GM12878 (cell line): Measurements from ENCODE around the gene COX18. TPM values are rescaled to one million over a fixed set of nuclear protein-coding genes. Genes with fewer than 3 reads are reported as not detected.

Experiments used
- BCL11A ChIP-seq: IDR thresholded peaks from 2 replicates; pipeline ENCODE4 v1.6.1; 2011; ENCODE audit warnings: low read depth, low read length
- BCLAF1 ChIP-seq: fragments of 450-650 bp; IDR thresholded peaks from 2 replicates; pipeline ENCODE4 v1.6.1; 2017; ENCODE audit warnings: antibody characterized with exemption, mild to moderate bottlenecking, moderate library complexity
- CREM ChIP-seq: IDR thresholded peaks from 2 replicates; pipeline ENCODE4 v1.6.1; 2014; ENCODE audit warnings: antibody characterized with exemption, low read depth
- E2F8 ChIP-seq: fragments of 450-650 bp; IDR thresholded peaks from 2 replicates; pipeline ENCODE4 v1.6.1; 2018; ENCODE audit warnings: mild to moderate bottlenecking, low read depth, moderate library complexity; ENCODE audit not compliant: partially characterized antibody
- ELK1 ChIP-seq: IDR thresholded peaks from 2 replicates; pipeline ENCODE4 v1.6.1; 2012; ENCODE audit warnings: low read depth, low read length, improper control_type of control experiment
- HDAC6 ChIP-seq: fragments of 200-600 bp; sonication (generic); IDR thresholded peaks from one replicate; pipeline ENCODE4 v1.8.0; 2017; ENCODE audit warnings: antibody characterized with exemption; ENCODE audit not compliant: unreplicated experiment
- HDGF ChIP-seq: fragments of 450-650 bp; IDR thresholded peaks from 2 replicates; pipeline ENCODE4 v1.6.1; 2016; ENCODE audit warnings: antibody characterized with exemption
- IKZF1 ChIP-seq: fragments of 450-650 bp; conservative IDR thresholded peaks from 2 replicates; pipeline ENCODE4 v1.6.1; 2017; ENCODE audit warnings: antibody characterized with exemption, mild to moderate bottlenecking
- IRF4 ChIP-seq: IDR thresholded peaks from 2 replicates; pipeline ENCODE4 v1.6.1; 2011; ENCODE audit warnings: low read depth, low read length
- MEF2A ChIP-seq: IDR thresholded peaks from 2 replicates; pipeline ENCODE4 v1.6.1; 2011; ENCODE audit warnings: low read depth, mild to moderate bottlenecking, low read length, moderate library complexity; ENCODE audit not compliant: insufficient read depth
- NBN ChIP-seq: fragments of 450-650 bp; IDR thresholded peaks from 2 replicates; pipeline ENCODE4 v1.6.1; 2016
- PAX8 ChIP-seq: fragments of 450-650 bp; IDR thresholded peaks from 2 replicates; pipeline ENCODE4 v1.6.1; 2017; ENCODE audit warnings: mild to moderate bottlenecking, moderate library complexity
- POLR2A ChIP-seq: IDR thresholded peaks from 2 replicates; pipeline ENCODE4 v1.6.1; 2011; ENCODE audit warnings: low read depth, mild to moderate bottlenecking, low read length
- POLR2AphosphoS2 ChIP-seq: IDR thresholded peaks from 2 replicates; pipeline ENCODE4 v1.6.1; 2011; ENCODE audit warnings: low read depth, mild to moderate bottlenecking, low read length, improper control_type of control experiment, moderate library complexity
- RAD51 ChIP-seq: fragments of 450-650 bp; IDR thresholded peaks from 2 replicates; pipeline ENCODE4 v1.6.1; 2016; ENCODE audit warnings: moderate library complexity, mild to moderate bottlenecking, inconsistent platforms
- SP1 ChIP-seq: IDR thresholded peaks from one replicate; pipeline ENCODE4 v1.6.1; 2011; ENCODE audit warnings: low read depth, low read length
- STAT3 ChIP-seq: IDR thresholded peaks from 2 replicates; pipeline ENCODE4 v1.6.1; 2011; ENCODE audit warnings: low read depth, low read length, improper control_type of control experiment
- YBX1 ChIP-seq: fragments of 450-650 bp; IDR thresholded peaks from 2 replicates; pipeline ENCODE4 v1.6.1; 2016; ENCODE audit warnings: antibody characterized with exemption
- ZBTB11 ChIP-seq: fragments of 450-650 bp; formaldehyde crosslinking; IDR thresholded peaks from 2 replicates; pipeline ENCODE4 v1.5.0; 2022; ENCODE audit warnings: mild to moderate bottlenecking, missing genetic modification characterization
- ZNF384 ChIP-seq: IDR thresholded peaks from 2 replicates; pipeline ENCODE4 v1.6.1; 2012; ENCODE audit warnings: low read depth, mild to moderate bottlenecking, low read length, improper control_type of control experiment, borderline replicate concordance
- polyA plus RNA-seq, 11 experiments: library from polyadenylated mRNA; depleted of rRNA in 4 of 11; unstranded in 6 of 11; stranded (reverse) in 5 of 11; fragments of >200 nt; fragmentation: Nextera tagmentation in 4 of 11; fragmentation: Illumina TruSeq in 1 of 11; extraction: Ambion mirVana in 4 of 11; extraction: Trizol in 1 of 11; gene quantifications; 1 replicate in 1 of 11; 2 replicates in 10 of 11; pipeline versions ENCODE4 v1.2.1 to v1.2.3, GENCODE V29; 2011 to 2016; ENCODE audit warnings: inconsistent platforms in 2 of 11, missing spikeins in 2 of 11, low read depth in 1 of 11
- total RNA-seq, 4 experiments: library from RNA; depleted of rRNA in 3 of 4; stranded (reverse); fragments of >200 nt in 3 of 4; fragmentation: Illumina TruSeq in 1 of 4; extraction: Trizol in 1 of 4; gene quantifications; 2 replicates each; pipeline versions ENCODE4 v1.2.1 to v1.2.3, GENCODE V29; 2013 to 2021

The COX18 gene
- total and polyA plus RNA-seq, 10 of the 15 experiments (the other 5 are each of a cell fraction or from before 2014, with no cell fraction given), result 7.2 to 36.4 (median 17.7) TPM

- no peak for TF ChIP-seq BCLAF1
- no peak for TF ChIP-seq SP1
- no peak for TF ChIP-seq ELK1
- no peak for TF ChIP-seq BCL11A
- no peak for TF ChIP-seq ZBTB11
- TF ChIP-seq E2F8, result no peak
- TF ChIP-seq POLR2A, result no peak
- no peak for TF ChIP-seq STAT3
- no peak for TF ChIP-seq MEF2A
- TF ChIP-seq POLR2AphosphoS2, result no peak
- peak; percentile 28; the same call in 1 of the 2 replicates for TF ChIP-seq NBN
- no peak for TF ChIP-seq IRF4
- TF ChIP-seq HDAC6, result no peak
- no peak for TF ChIP-seq PAX8
- TF ChIP-seq IKZF1, result peak; percentile 42; the same call in 1 of the 2 replicates
- no peak for TF ChIP-seq ZNF384
- no peak for TF ChIP-seq HDGF
- no peak for TF ChIP-seq RAD51
- no peak for TF ChIP-seq YBX1
- peak; percentile 7; the same call in 1 of the 2 replicates for TF ChIP-seq CREM
Observed at GRCh38 chr4:73006286-73006990, 63.1 kb downstream of the COX18 start (continued).
